ENCODE data around the gene HDAC4.

The HDAC4 gene

DNA sequence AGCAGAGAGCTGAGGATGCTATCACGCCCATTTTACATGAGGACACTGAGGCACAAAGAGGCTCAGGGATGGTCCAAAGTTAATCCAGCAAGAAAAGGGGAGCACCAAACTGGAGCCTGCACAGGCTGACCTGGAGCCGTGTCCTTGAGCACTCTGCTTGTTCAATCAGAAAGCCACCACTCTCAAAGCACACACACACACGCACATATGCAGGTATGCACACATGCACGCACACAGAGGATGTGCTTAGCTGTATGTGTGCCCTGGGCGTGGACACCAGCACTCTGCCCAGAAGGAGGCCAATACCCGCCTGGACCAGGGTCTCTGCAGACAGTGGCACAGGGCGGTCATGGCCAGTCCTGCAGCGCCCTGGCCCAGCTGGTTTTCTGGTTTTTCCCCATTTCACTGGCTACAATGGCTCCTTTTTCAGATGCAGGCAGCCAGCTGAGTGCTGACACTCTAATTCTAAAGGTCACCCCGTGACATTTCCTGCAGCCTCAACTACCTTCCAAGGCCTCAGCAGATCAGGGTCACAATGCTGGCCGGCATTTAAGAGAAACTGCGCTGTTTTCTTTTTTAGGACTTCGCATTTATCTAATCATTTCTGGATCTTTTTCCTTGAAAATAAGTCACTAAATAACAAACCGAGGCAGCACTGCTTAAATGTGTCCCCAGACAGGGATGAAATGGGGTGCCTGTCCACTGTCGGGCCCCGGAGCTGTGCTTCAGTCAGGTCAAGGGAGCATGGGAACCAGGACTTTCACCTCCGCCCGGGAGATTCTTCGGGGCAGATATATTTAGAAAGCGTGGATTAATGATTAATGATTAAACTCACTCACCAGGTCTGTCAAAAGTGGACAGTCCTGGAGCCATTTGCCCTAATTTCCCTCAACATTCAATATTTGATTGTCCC, 104.5 kb downstream of the HDAC4 start:
- H4K20me1 ChIP-seq (ENCODE audit: insufficient read depth, low read length), result no peaks in the 10 kb centered on the region
- H3K4me1 ChIP-seq (ENCODE audit: low read length), result no peaks in the 10 kb centered on the region
- H3K4me2 ChIP-seq (ENCODE audit: low read depth, low read length), result no peak overlapping the region
- H3K9ac ChIP-seq (ENCODE audit: low read length), result no peak overlapping the region
- no peak overlapping the region for H2AFZ ChIP-seq (ENCODE audit: low read length)
- no peaks in the 10 kb centered on the region for H3F3A ChIP-seq (ENCODE audit: insufficient read depth, low read length)
- peaks cover 77% of the 10 kb centered on the region for H3K79me2 ChIP-seq (ENCODE audit: low read length)
- TF ChIP-seq EZH2phosphoT487 (IDR thresholded peaks at IDR 0.05; ENCODE audit: low read length), result no peak
- TF ChIP-seq, protein P1, sequence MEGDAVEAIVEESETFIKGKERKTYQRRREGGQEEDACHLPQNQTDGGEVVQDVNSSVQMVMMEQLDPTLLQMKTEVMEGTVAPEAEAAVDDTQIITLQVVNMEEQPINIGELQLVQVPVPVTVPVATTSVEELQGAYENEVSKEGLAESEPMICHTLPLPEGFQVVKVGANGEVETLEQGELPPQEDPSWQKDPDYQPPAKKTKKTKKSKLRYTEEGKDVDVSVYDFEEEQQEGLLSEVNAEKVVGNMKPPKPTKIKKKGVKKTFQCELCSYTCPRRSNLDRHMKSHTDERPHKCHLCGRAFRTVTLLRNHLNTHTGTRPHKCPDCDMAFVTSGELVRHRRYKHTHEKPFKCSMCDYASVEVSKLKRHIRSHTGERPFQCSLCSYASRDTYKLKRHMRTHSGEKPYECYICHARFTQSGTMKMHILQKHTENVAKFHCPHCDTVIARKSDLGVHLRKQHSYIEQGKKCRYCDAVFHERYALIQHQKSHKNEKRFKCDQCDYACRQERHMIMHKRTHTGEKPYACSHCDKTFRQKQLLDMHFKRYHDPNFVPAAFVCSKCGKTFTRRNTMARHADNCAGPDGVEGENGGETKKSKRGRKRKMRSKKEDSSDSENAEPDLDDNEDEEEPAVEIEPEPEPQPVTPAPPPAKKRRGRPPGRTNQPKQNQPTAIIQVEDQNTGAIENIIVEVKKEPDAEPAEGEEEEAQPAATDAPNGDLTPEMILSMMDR (IDR thresholded peaks at IDR 0.05; ENCODE audit: low read length), result no peak
- TF ChIP-seq EZH2 (optimal IDR thresholded peaks at IDR 0.05; ENCODE audit: low read depth, low read length), result no peak
- no peaks in the 10 kb centered on the region for H3K9me3 ChIP-seq (replicated peaks; ENCODE audit: insufficient read depth, low read length)
- H3K36me3 ChIP-seq (replicated peaks; ENCODE audit: insufficient read depth, low read length), result no peaks in the 10 kb centered on the region
- no peak overlapping the region for H3K27ac ChIP-seq (ENCODE audit: low read length)
- H3K9me2 ChIP-seq (replicated peaks; ENCODE audit: insufficient read depth, low read length), result no peaks in the 10 kb centered on the region
- no peak for DNase-seq
- H3K27me3 ChIP-seq (replicated peaks; ENCODE audit: insufficient read depth, low read length), result no peaks in the 10 kb centered on the region
- no peak overlapping the region for H3K4me3 ChIP-seq (ENCODE audit: low read length)

DNA sequence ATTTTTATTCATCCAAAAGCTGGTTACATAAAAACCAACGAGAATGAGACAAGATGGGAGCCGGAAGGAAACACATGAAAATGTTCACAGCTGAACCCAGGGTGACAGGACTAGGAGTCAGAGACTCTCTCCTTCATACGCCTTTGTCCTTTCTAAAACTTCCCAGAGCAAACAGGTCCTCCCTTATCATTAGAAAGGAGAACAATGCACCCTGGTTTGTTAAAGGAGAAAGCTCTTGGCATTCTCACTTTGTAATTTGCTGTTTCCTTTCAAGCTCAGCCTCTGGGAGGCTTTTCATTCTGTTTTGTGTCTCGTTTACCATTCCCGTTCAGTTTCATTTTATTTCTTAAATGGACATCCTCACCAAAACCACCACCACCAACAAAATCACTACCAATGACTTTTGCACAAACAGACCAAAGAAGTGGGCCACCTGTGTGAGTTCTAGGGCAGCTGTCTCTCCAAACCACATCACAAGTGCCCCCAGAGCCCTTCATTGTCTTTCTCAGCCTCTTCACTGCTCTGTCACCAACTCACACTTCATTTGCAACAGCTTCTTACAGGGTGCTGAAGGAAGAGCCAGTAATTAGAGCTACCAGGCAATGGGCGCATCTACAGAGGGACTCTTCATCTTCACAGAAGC, 105.3 kb downstream of the HDAC4 start:
- H3K4me2 ChIP-seq (ENCODE audit: low read depth, low read length), result no peak overlapping the region
- H3K27ac ChIP-seq (ENCODE audit: low read length), result no peak overlapping the region
- H4K20me1 ChIP-seq (ENCODE audit: insufficient read depth, low read length), result no peaks in the 10 kb centered on the region
- no peak for DNase-seq
- peaks cover 84% of the 10 kb centered on the region for H3K79me2 ChIP-seq (ENCODE audit: low read length)
- no peak for TF ChIP-seq EZH2phosphoT487 (IDR thresholded peaks at IDR 0.05; ENCODE audit: low read length)
- no peak for TF ChIP-seq EZH2 (optimal IDR thresholded peaks at IDR 0.05; ENCODE audit: low read depth, low read length)
- TF ChIP-seq, protein P1 (IDR thresholded peaks at IDR 0.05; ENCODE audit: low read length), result no peak
- no peaks in the 10 kb centered on the region for H3F3A ChIP-seq (ENCODE audit: insufficient read depth, low read length)
- H3K9me3 ChIP-seq (replicated peaks; ENCODE audit: insufficient read depth, low read length), result no peaks in the 10 kb centered on the region
- H3K27me3 ChIP-seq (replicated peaks; ENCODE audit: insufficient read depth, low read length), result no peaks in the 10 kb centered on the region
- no peak overlapping the region for H3K9ac ChIP-seq (ENCODE audit: low read length)
- H3K4me1 ChIP-seq (ENCODE audit: low read length), result no peaks in the 10 kb centered on the region
- no peaks in the 10 kb centered on the region for H3K9me2 ChIP-seq (replicated peaks; ENCODE audit: insufficient read depth, low read length)
- no peaks in the 10 kb centered on the region for H3K36me3 ChIP-seq (replicated peaks; ENCODE audit: insufficient read depth, low read length)
- no peak overlapping the region for H2AFZ ChIP-seq (ENCODE audit: low read length)
- H3K4me3 ChIP-seq (ENCODE audit: low read length), result no peak overlapping the region

DNA sequence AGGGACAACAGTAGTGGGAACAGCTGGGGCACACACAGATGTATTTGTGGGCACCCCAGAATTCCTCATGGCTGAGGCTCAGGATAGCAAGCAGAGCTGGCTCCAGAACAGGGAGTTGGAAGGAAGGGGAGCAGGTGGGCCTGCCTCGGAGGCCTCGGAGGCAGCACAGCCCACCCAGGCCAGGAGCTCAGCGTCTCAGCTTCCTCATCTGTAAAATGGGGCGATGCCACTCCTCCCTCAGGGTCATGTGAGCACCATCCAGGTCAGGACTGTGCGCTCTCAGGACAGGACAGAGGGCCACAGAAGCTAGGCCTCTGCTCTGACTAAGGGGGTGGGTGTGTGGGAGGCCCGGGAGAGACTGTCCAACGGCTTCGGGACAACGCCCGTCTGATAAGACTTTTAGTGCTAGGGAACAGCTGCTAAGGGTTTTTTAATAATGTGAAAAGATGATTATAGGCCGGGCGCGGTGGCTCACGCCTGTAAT, 106.2 kb downstream of the HDAC4 start:
- DNase-seq, result no peak
- H3K79me2 ChIP-seq (ENCODE audit: low read length), result peaks cover 87% of the 10 kb centered on the region
- peaks cover 8% of the 10 kb centered on the region for H3K4me1 ChIP-seq (ENCODE audit: low read length)
- no peak overlapping the region for H3K4me3 ChIP-seq (ENCODE audit: low read length)
- H3K27me3 ChIP-seq (replicated peaks; ENCODE audit: insufficient read depth, low read length), result no peaks in the 10 kb centered on the region
- H2AFZ ChIP-seq (ENCODE audit: low read length), result no peak overlapping the region
- H3F3A ChIP-seq (ENCODE audit: insufficient read depth, low read length), result peaks cover 2% of the 10 kb centered on the region; the same call in 1 of the 2 replicates
- no peak overlapping the region for H3K27ac ChIP-seq (ENCODE audit: low read length)
- H3K4me2 ChIP-seq (ENCODE audit: low read depth, low read length), result no peak overlapping the region
- H3K9me3 ChIP-seq (replicated peaks; ENCODE audit: insufficient read depth, low read length), result no peaks in the 10 kb centered on the region
- H3K9me2 ChIP-seq (replicated peaks; ENCODE audit: insufficient read depth, low read length), result no peaks in the 10 kb centered on the region
- TF ChIP-seq, protein P1 (IDR thresholded peaks at IDR 0.05; ENCODE audit: low read length), result no peak
- TF ChIP-seq EZH2 (optimal IDR thresholded peaks at IDR 0.05; ENCODE audit: low read depth, low read length) (no peak), EZH2phosphoT487 (IDR thresholded peaks at IDR 0.05; ENCODE audit: low read length) (no peak)
- no peak overlapping the region for H3K9ac ChIP-seq (ENCODE audit: low read length)
- H3K36me3 ChIP-seq (replicated peaks; ENCODE audit: insufficient read depth, low read length), result no peaks in the 10 kb centered on the region
- H4K20me1 ChIP-seq (ENCODE audit: insufficient read depth, low read length), result no peaks in the 10 kb centered on the region
